Measurements from ENCODE around the gene AFF3. TPM values are rescaled to one million over a fixed set of nuclear protein-coding genes. Genes with fewer than 3 reads are reported as not detected.

Gene AFF3
- total and polyA plus RNA-seq, 7 experiments from 2014 or later, result 3.0 to 24.1 (median 19.8) TPM

GRCh38 chr2:100043891-100044255 lies 98.5 kb downstream of the AFF3 start:
- peaks cover 0 to 3% (median 0%) of the 10 kb centered on the region in 11 donors for H3K9me3 Mint-ChIP-seq
- no peaks in the 10 kb centered on the region for H3K9me3 ChIP-seq (ENCODE audit: control insufficient read depth in 2 of 3, low read length in 3 of 3)
- H3K36me3 Mint-ChIP-seq, result peaks cover 0 to 18% (median 0%) of the 10 kb centered on the region in 5 donors
- DNase-seq (no peak), ATAC-seq (no peak)
- no peak overlapping the region for H3K27ac Mint-ChIP-seq
- H3K36me3 ChIP-seq (ENCODE audit: control insufficient read depth in 2 of 3, insufficient read depth in 3 of 3, low read length in 3 of 3), result no peaks in the 10 kb centered on the region
- POLR2A ChIA-PET, result no interaction called here
- intact Hi-C loops (cut with micrococcal nuclease), result no loop called here
- no peaks in the 10 kb centered on the region for H3K4me1 Mint-ChIP-seq
- CTCF ChIA-PET, result interaction anchor here (0.6 kb wide), 1 partner anchor 255 kb away, joined by 4 read pairs; no protein-coding TSS in a partner anchor
- no peak overlapping the region for H3K4me3 Mint-ChIP-seq
- H3K27ac ChIP-seq (ENCODE audit: low read depth, low read length), result no peak overlapping the region
- H3K4me3 ChIP-seq (ENCODE audit: low read length), result no peak overlapping the region
- H3K27me3 ChIP-seq (ENCODE audit: control insufficient read depth in 2 of 2, insufficient read depth in 2 of 2, low read length in 2 of 2), result no peaks in the 10 kb centered on the region
- no peaks in the 10 kb centered on the region for H3K27me3 Mint-ChIP-seq
- no peaks in the 10 kb centered on the region for H3K4me1 ChIP-seq (ENCODE audit: control insufficient read depth in 2 of 2, insufficient read depth in 2 of 2, low read length in 2 of 2)

DNA sequence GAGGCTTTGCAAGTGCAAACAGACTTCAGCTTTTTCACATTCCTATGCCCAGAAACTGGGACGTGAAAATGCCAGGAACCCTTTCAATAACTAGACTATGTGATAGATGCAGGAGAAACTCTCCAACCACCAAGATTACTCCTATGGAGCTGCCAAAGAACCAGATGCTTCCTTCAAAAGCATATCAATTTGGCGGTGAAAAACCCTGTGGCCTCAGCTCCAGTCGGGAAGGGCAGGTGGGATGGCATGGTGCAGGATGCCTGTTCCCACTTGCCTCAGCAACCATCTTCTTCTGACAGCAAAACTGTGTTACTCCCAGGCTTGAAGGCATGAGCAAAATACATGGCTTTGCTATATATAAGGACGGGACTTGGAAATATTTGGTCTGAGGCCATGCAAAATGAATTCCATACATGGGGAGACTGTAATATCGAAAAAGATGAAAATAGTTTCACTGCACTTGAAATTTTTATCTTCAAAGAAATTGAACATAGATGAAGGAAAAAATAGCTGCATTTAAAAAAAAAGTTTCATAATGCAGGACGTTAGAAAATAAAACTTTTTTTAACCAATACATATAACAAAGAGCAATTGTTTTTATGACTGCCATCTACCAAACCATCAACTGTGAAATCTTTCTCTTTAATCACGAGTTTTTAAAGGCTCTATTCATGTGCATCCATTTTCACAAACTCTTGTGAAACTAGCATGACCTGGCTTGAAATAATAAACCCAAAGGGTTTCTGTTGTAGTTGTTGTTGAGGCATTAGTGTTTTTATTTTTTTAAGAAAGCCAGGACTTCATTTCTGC lies 99.1 kb downstream of the AFF3 start:
- Mint-ChIP-seq H3K27me3 (no peaks in the 10 kb centered on the region), H3K4me3 (no peak overlapping the region), H3K36me3 (peaks cover 0 to 18% (median 0%) of the 10 kb centered on the region in 5 donors), H3K27ac (no peak overlapping the region), H3K9me3 (peaks cover 0 to 3% (median 0%) of the 10 kb centered on the region in 11 donors), H3K4me1 (no peaks in the 10 kb centered on the region)
- ATAC-seq (no peak), DNase-seq (no peak)
- Histone ChIP-seq H3K4me3 (ENCODE audit: low read length) (no peak overlapping the region), H3K4me1 (ENCODE audit: control insufficient read depth in 2 of 2, insufficient read depth in 2 of 2, low read length in 2 of 2) (no peaks in the 10 kb centered on the region), H3K27me3 (ENCODE audit: control insufficient read depth in 2 of 2, insufficient read depth in 2 of 2, low read length in 2 of 2) (no peaks in the 10 kb centered on the region), H3K36me3 (ENCODE audit: control insufficient read depth in 2 of 3, insufficient read depth in 3 of 3, low read length in 3 of 3) (no peaks in the 10 kb centered on the region), H3K9me3 (ENCODE audit: control insufficient read depth in 2 of 3, low read length in 3 of 3) (no peaks in the 10 kb centered on the region), H3K27ac (ENCODE audit: low read depth, low read length) (no peak overlapping the region)
- intact Hi-C loops (cut with micrococcal nuclease), result no loop called here
- POLR2A ChIA-PET, result no interaction called here
- CTCF ChIA-PET, result interaction anchor here (0.6 to 0.7 kb wide), 2 partner anchors 254 to 1296 kb away, joined by 3 to 4 read pairs; no protein-coding TSS in a partner anchor

DNA sequence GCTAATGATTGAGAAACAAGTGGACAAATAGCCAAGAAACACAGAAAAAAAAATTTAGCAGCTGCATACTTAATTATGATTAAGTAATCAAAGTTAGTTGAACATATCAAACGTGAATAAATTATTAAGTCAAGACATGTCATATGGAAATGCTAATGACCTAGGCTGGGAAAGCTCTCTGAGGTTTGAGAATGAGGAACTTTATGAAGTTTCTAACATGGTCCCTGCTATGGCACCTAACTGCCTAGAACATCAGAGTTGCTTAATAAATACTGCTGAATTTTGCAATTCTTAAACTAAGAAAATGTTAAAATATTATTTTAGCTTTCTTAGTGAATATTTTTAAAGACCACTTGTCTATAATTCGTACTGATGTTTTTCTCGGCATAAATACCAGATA lies 99.8 kb downstream of the AFF3 start:
- Mint-ChIP-seq H3K4me1 (no peaks in the 10 kb centered on the region), H3K27me3 (no peaks in the 10 kb centered on the region), H3K36me3 (peaks cover 0 to 13% (median 0%) of the 10 kb centered on the region in 5 donors), H3K27ac (no peak overlapping the region), H3K9me3 (peaks cover 0 to 3% (median 0%) of the 10 kb centered on the region in 11 donors), H3K4me3 (no peak overlapping the region)
- POLR2A ChIA-PET, result no interaction called here
- no peak overlapping the region for H3K4me3 ChIP-seq (ENCODE audit: low read length)
- no peaks in the 10 kb centered on the region for H3K36me3 ChIP-seq (ENCODE audit: control insufficient read depth in 2 of 3, insufficient read depth in 3 of 3, low read length in 3 of 3)
- intact Hi-C loops (cut with micrococcal nuclease), result no loop called here
- no peak for ATAC-seq
- CTCF ChIA-PET, result interaction anchor here (0.7 kb wide), 1 partner anchor 1295 kb away, joined by 3 read pairs; no protein-coding TSS in a partner anchor
- no peak overlapping the region for H3K27ac ChIP-seq (ENCODE audit: low read depth, low read length)
- no peaks in the 10 kb centered on the region for H3K27me3 ChIP-seq (ENCODE audit: control insufficient read depth in 2 of 2, insufficient read depth in 2 of 2, low read length in 2 of 2)
- H3K9me3 ChIP-seq (ENCODE audit: control insufficient read depth in 2 of 3, low read length in 3 of 3), result no peaks in the 10 kb centered on the region
- DNase-seq, result no peak
- H3K4me1 ChIP-seq (ENCODE audit: control insufficient read depth in 2 of 2, insufficient read depth in 2 of 2, low read length in 2 of 2), result no peaks in the 10 kb centered on the region

DNA sequence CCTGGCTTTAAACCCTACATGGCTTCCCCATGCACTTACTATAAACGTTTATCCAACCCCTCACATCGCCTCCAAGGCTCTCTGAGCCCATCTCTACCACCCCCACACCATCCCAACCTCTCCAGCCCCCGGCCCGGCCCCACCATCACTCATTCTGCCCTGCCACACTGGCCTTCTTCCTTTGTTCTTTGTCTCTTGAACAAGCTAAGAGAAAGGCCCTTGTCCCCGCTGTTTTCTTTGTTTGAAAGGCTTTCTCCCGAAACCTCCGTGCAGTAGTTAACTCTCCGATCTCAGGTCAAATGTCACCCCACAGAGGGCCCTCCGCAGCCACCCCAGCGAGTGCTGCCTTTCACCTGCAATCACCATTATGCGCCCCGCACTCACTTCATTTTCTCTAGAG lies 100.4 kb downstream of the AFF3 start:
- ATAC-seq, result no peak
- no peaks in the 10 kb centered on the region for H3K9me3 ChIP-seq (ENCODE audit: control insufficient read depth in 2 of 3, low read length in 3 of 3)
- no peak overlapping the region for H3K27ac Mint-ChIP-seq
- no peak for DNase-seq
- H3K4me3 Mint-ChIP-seq, result no peak overlapping the region
- H3K4me3 ChIP-seq (ENCODE audit: low read length), result no peak overlapping the region
- H3K27ac ChIP-seq (ENCODE audit: low read depth, low read length), result no peak overlapping the region
- CTCF ChIA-PET, result no interaction called here
- H3K27me3 ChIP-seq (ENCODE audit: control insufficient read depth in 2 of 2, insufficient read depth in 2 of 2, low read length in 2 of 2), result no peaks in the 10 kb centered on the region
- no peaks in the 10 kb centered on the region for H3K4me1 Mint-ChIP-seq
- POLR2A ChIA-PET, result no interaction called here
- H3K4me1 ChIP-seq (ENCODE audit: control insufficient read depth in 2 of 2, insufficient read depth in 2 of 2, low read length in 2 of 2), result no peaks in the 10 kb centered on the region
- no peaks in the 10 kb centered on the region for H3K27me3 Mint-ChIP-seq
- intact Hi-C loops (cut with micrococcal nuclease), result no loop called here
- no peaks in the 10 kb centered on the region for H3K36me3 ChIP-seq (ENCODE audit: control insufficient read depth in 2 of 3, insufficient read depth in 3 of 3, low read length in 3 of 3)
- H3K36me3 Mint-ChIP-seq, result peaks cover 0 to 13% (median 0%) of the 10 kb centered on the region in 5 donors
- H3K9me3 Mint-ChIP-seq, result peaks cover 0 to 3% (median 0%) of the 10 kb centered on the region in 11 donors

DNA sequence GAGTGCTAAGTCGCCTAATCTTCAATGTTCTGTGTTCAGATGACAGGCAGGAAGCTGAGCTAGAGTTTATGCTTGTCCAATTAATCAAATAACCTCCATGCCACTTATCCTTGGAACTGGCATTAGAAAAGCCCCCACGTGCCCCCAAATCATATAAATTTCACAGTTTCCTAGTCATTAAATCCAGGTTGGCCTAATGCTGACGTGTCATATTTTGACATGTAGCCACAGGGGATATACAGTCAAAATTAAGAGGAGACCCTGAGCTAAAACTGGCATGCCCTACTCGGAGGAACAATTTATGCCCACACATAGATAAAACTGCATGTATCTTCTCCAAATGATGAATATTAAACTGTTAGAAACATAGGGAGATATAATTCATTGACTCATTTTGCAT lies 101.0 kb downstream of the AFF3 start:
- Histone ChIP-seq H3K36me3 (ENCODE audit: control insufficient read depth in 2 of 3, insufficient read depth in 3 of 3, low read length in 3 of 3) (no peaks in the 10 kb centered on the region), H3K9me3 (ENCODE audit: control insufficient read depth in 2 of 3, low read length in 3 of 3) (no peaks in the 10 kb centered on the region), H3K4me3 (ENCODE audit: low read length) (no peak overlapping the region), H3K27me3 (ENCODE audit: control insufficient read depth in 2 of 2, insufficient read depth in 2 of 2, low read length in 2 of 2) (no peaks in the 10 kb centered on the region), H3K27ac (ENCODE audit: low read depth, low read length) (no peak overlapping the region), H3K4me1 (ENCODE audit: control insufficient read depth in 2 of 2, insufficient read depth in 2 of 2, low read length in 2 of 2) (no peaks in the 10 kb centered on the region)
- no peak overlapping the region for H3K4me3 Mint-ChIP-seq
- ATAC-seq (no peak), DNase-seq (no peak)
- no peaks in the 10 kb centered on the region for H3K27me3 Mint-ChIP-seq
- peaks cover 0 to 13% (median 0%) of the 10 kb centered on the region in 5 donors for H3K36me3 Mint-ChIP-seq
- ChIA-PET POLR2A (no interaction called here), CTCF (no interaction called here)
- H3K4me1 Mint-ChIP-seq, result no peaks in the 10 kb centered on the region
- no peak overlapping the region for H3K27ac Mint-ChIP-seq
- intact Hi-C loops (cut with micrococcal nuclease), result no loop called here
- H3K9me3 Mint-ChIP-seq, result peaks cover 0 to 3% (median 0%) of the 10 kb centered on the region in 11 donors

DNA sequence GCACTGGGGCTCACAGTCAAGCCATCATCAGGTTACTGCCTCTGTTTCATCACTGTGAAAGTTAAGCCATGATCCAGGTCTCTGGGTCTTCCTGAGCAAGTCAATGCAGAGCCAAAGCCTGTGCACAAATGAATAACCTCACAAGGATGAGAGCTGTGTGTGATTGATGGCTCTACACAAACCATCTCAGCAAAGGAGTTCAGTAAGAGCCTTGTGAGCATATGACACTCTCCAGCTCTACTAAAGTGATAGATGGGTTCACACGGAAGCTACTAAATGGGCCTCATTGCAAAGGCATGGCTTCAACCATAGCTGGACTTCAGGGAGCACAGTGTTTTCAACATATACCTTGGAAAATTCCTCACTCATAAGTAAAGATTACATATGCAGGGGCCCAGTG lies 101.5 kb downstream of the AFF3 start:
- H3K4me3 Mint-ChIP-seq, result no peak overlapping the region
- no peak for ATAC-seq
- Histone ChIP-seq H3K36me3 (ENCODE audit: control insufficient read depth in 2 of 3, insufficient read depth in 3 of 3, low read length in 3 of 3) (no peaks in the 10 kb centered on the region), H3K4me3 (ENCODE audit: low read length) (no peak overlapping the region), H3K27me3 (ENCODE audit: control insufficient read depth in 2 of 2, insufficient read depth in 2 of 2, low read length in 2 of 2) (no peaks in the 10 kb centered on the region), H3K27ac (ENCODE audit: low read depth, low read length) (no peak overlapping the region), H3K4me1 (ENCODE audit: control insufficient read depth in 2 of 2, insufficient read depth in 2 of 2, low read length in 2 of 2) (no peaks in the 10 kb centered on the region), H3K9me3 (ENCODE audit: control insufficient read depth in 2 of 3, low read length in 3 of 3) (no peaks in the 10 kb centered on the region)
- no peaks in the 10 kb centered on the region for H3K27me3 Mint-ChIP-seq
- POLR2A ChIA-PET, result no interaction called here
- peaks cover 0 to 2% (median 0%) of the 10 kb centered on the region in 7 donors for H3K4me1 Mint-ChIP-seq
- CTCF ChIA-PET, result no interaction called here
- H3K36me3 Mint-ChIP-seq, result peaks cover 0 to 13% (median 0%) of the 10 kb centered on the region in 5 donors
- peaks cover 0 to 3% (median 0%) of the 10 kb centered on the region in 11 donors for H3K9me3 Mint-ChIP-seq
- no peak for DNase-seq
- intact Hi-C loops (cut with micrococcal nuclease), result no loop called here
- H3K27ac Mint-ChIP-seq, result no peak overlapping the region
